ENCODE data around the gene NMT1. TPM values are rescaled to one million over a fixed set of nuclear protein-coding genes. Genes with fewer than 3 reads are reported as not detected.
A peak's percentile ranks its signal among the peaks of the same experiment; 100 is the strongest.

NMT1 gene
- 46.4 TPM for total RNA-seq

DNA sequence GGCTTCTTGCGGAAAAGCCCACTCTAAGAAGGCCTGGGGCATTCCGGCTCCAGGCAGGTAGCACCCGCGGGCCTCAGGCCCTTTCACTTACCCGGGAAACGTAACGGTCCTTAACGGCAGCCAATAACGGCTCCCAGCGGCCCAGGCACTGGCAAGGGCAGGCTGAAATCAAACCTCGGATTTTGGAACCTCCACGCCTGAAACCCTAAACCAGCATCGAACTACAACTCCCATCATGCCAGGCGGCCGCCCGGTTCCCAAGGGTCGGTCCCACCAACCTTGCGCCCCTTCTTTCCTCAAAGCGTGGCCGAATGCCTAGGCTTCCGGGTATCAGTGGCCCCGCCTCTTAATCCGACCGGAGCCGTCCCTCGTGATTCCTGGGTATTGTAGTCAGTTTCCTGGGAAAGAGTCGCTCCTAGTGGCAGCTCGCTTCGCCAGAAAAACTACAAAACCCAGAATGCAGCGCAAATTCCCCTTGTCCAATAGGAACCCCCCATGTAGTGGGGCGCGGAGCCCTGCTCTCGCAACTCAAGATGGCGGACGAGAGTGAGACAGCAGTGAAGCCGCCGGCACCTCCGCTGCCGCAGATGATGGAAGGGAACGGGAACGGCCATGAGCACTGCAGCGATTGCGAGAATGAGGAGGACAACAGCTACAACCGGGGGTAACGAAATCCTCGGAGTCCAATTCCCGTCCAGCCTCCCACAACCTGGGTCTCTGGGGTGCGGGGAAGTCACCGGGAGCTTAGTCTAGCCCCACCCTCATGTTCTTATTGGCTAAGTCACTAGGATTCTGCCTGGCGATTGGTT is at the start of gene NMT1:
NMT1 (plus strand) TSS at position 521 of the 809 bp plus-strand sequence; CDS start at position 534, 13 bp downstream.
- DNase-seq, result peak; percentile 100

DNA sequence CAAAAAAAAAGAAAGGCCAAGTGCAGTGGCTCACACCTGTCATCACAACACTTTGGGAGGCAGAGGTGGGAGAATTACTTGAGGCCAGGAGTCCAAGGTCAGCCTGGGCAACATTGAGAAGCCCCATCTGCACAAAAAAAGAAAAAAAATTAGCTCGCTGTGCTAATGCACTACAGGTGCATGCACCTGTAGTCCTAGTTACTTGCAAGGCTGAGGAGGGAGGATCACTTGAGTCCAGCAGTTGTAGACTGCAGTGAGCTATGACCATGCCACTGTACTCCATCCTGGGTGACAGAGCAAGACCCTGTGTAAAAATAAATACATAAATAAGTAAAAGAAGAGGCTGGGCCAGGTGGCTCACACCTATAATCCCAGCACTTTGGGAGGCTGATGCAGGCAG is 49.4 kb upstream of the NMT1 start:
- no peak for DNase-seq

DNA sequence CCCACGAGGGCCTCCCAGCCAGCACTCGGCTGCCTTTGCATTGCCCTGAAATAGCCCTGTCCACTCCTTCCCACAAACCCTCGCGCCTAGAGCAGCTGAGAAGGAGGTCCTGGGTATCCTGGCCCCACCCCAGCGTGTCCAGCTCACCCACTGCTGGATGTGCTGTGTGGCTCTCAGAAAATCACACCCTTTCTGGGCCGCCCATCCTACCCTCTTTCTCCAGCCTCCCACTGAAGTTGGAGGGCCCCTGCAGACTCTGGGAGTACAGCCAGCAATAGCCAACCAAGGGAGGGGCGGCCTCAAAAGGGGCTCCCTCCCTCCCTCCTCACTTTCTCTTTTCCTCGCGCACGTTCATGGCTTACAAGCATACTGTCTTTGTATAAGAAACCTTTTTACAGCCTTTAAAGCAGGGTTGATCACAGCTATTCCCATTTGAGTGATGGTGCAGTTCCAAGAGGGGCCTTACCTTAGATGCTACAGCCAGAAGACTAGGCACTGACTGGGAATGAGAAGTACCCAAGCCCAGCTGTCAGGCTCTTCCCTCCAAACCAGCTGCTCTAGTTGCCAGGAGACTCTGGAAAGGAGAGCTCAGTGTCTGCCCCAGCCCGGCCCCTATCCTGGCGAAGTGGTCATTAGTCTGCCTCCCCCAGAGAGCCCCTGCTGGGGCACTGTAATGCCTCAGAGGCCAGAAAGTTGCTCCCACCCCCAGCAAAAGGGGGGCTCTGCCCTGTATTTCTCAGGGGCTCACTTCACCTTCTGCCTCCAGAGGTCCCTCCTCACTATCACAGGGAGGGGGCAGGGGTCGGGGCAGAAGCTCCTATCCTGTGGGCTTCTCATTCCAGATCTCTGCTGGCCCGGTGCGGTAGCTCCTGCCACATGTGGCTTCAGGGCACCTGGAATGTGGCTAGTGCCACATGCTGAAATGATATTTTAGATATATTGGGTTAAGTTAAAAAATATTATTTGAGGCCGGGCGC is 47.8 kb upstream of the NMT1 start:
- DNase-seq, result no peak

DNA sequence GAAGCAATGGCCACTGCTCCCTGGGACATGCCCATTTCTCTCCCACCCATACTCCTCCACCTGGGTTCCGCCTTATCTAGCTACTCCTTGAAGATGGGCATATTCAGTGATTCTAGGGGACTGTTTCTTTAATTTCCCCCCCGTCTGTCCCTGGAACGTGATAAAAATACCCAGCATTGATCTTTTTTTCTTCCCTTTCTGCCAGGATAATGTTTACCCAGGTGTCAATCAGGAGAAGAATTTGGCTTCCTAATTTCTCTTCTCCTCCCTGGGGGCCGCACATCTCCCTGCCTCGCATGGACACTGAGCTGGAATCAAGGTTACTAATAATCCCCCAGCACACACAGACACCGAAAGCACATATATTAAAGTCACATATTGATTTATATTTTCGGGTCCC is 44.9 kb upstream of the NMT1 start:
- no peak for DNase-seq

DNA sequence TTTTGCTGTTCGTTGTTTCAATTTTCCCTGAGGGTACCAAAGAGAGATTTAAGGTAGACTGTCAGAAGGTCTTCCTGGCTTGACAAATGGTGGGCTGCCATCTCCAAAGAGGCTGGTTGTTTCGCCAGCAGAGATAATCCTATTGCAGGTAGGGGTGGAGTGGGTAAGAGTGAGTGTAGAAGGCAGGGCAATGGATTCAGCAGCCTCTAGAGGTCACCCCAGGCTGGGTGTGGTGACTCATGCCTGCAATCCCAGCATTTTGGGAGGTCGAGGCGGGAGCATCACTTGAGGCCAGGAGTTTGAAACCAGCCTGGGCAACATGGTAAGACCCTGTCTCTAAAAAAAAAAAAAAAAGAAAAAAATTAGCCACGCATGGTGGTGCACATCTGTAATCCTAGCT is 44.3 kb upstream of the NMT1 start:
- no peak for DNase-seq

DNA sequence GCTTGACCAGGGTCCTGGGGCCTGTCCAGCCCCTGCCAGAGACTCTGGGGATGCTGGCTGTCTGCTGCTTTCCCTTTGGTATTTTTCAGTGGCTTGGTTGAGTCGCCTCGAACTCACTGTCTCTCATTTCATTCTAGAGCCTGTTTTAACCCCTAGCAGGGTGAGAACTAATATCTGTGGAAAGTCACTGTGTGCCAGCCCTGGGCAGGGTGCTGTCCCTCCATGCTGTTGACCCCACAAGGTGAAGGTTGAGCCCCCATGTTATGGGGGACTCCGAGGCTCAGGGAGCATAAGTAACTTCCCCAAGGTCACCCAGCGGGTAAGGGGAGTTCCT is 42.6 kb upstream of the NMT1 start:
- DNase-seq, result no peak

DNA sequence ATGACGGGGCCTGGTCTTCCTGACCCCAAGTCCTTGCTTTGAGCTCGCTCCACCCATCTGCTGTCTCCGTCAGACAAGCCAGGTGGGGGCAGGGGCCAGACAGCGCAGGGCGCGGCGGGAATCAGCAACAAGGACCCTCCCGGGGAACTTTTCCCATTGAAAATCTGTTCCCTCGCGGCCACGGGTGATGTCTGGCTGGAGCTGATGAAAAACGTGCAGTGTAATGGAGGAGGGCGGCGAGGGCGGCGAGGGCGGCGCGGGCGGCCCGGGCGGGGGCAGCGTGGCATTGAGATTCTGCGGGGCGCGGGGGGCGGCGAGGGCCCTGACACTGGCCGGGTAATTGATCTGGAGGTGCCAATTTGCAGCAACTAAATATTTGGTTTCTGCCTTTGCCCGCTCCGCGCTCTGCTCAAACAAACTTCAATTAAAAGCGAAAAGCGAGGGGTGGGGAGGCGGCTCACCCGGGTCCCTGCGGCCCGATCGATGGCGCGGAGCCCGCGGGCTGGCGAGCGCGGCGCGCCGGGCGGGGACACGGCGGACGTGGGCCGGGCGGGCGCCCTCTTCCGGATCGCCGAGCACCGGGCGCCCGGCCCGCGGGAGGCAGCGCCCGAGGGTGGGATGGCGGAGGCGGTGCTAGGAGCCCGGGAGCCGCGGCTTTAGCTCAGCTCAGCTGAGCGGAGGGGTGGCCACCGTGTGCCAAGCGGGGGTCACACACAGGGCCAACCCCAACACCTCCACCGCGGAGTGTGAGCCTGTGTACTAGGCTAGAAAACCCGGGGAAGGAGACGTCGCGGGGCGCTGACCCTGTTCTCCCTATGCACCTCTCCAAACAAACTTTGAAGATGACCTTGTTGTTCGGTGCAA is 42.0 kb upstream of the NMT1 start:
- no peak for DNase-seq

DNA sequence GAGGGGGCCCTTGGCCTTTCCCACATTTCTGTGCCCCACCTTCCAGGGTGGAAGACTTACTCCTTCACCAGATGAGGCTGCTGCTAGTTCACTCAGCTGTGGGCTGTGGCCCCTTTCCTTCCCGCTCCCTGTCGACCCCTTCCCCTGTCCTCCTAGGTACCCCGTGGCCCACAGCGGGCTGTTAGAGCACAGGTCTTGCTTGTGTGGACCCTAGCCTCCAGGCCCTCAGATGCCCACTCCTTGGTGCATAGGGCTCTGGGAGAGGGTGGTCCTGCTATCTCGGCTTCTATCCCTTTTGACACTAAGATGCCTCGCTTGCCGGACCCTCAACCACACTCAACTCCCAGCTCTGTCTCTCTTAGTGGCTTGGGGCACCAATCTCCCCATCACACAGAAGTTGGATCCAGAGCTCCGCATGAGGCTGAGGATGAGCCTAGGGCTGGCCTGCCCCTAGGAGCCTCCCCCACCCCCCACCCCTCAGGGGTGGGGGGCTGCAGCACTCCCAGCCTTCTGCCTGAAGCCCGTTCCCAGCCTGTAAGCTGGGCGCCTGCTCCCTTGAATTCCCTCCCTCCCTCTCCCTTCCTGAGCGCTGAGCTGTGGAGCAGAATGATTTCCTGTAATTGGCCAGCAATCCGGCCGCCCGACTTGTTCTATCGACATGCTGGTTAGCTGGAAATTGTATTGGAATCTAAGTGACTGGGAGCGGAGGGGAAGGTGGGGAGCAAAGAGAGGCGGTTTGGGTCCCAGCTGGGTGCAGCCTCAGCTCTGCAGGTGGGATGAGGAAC is 40.6 kb upstream of the NMT1 start:
- DNase-seq, result no peak

DNA sequence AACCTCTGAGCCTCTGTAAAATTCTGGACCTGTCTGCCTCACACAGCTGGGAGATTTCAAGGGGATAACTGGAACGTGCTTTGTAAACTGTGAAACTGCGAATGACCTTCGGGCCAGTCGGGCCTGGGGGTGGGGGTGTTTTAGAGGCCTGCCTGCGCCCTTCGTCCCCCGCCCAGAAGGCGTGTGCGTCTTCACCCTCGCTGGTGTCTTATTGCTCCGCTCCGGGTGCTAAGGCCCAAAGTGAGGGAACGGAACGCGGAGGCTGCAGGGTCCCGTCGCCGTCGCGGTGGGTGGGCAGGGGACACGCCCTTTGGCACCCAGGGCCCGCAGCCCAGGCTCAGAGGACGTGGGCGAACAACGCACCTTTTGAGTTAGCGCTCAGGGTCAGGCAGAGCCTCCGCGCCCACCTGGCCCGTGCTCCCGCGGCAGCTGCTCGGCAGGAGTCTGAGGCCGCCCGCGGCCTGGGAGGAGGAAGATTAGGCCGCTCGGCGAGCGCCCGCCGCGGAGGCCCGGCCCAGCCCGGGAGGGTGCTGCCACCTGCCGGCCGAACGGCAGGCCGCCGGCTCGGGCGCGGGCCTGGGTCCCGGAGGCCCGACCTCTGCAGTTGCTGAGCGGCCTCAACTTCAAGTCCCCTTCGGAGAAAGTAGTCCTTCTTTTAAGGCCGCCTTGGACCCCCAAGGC is 39.4 kb upstream of the NMT1 start:
- DNase-seq, result peak; percentile 43

DNA sequence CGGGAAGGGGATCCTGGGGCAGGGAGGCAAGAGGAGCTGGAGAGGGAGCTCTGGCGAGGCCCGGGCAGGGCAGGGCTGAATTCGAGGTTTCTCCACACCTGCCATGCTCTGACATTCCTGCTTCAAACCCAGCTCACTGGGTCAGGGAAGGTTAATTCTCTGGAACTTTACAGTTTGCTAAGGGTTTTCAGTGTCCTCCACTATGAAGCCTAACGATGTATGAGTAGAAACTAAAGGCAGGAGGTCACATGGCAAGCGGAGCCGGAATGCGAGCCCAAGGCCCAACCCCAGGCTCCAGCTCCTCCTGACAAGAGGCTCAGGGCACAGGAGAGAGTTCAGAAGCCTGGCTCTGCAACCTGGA is 38.8 kb upstream of the NMT1 start:
- no peak for DNase-seq

DNA sequence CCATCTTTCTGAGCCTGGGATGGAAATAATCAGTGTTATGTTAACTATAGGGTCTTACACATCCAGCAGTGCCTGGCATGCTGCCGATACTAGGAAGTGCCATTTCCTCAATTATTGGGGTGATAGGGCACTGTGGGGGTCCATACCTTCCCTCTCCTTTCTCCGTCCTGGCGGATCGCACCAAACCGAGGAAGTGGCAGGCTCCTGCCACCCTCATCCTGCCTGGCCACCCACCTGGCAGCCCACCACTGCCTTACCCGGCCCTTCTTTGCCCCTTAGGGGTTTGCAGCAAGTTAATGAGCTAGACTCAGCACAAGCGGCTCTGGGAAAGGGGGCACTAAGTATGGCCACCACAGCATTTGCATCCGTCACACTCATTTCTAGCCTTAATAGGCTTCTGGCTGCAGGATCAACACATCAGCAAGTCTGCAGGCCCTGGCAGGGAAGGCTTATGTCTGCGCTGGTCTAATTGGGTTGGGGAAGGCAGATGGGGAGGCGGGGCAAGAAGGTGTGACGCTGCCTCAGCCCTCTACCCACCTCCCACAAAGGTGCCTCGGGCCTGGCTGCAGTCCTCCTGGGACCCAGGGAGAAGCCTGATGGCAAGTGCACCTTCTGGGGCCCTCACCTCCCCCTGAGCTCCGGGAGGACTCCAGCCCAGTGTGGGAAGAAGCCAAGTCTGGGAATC is 38.3 kb upstream of the NMT1 start:
- no peak for DNase-seq

DNA sequence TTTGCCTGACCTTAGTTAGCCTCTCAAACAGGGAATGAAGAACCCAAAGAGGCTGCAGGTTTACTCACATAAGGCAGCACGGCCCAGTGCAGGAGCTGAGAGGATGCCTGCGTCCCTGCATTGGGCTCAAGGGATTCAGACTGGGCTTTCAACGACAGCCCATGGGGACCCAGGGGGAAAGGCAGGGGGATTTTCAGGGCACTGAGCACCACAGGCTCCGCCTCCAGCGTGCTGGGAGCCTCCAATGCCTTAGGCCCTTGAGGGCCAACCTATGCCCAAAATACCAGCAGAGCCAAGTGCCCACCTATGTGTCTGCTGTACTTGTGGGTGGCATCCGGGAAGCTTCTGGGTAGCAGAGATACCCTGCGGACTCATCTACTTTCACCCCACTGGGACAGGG is 32.0 kb upstream of the NMT1 start:
- DNase-seq, result no peak

DNA sequence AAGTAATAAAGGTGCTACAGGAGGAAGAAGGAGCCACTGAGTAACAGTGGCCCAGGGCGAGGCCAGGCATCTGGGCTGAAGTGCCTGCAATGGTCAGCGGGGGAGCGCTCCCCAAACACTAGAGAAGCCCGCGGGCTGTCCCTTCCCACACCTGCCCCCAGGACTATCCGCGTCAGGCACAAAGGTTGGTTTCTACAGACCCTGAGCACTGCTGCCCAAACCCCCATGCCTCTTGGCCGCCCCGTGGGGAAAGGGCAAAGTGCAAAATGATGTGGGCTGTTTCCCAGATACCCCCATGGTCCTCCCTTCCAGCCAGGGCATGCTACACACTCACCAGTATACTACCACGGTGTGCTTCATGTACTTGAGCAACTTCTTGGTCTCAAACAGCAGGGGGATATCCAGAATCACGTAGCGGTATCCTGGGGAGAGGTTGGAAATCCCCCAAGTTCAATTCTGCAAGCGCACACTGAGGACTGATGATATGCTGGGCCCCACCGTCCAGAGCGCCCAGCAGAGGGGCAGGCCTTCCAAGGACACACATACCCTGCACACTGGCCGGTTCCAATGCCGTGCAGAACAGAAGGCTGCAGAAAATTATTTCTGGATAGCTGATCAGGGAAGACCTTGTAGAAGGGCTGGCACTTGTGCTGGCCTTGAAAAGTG is 31.2 kb upstream of the NMT1 start:
- DNase-seq, result no peak

DNA sequence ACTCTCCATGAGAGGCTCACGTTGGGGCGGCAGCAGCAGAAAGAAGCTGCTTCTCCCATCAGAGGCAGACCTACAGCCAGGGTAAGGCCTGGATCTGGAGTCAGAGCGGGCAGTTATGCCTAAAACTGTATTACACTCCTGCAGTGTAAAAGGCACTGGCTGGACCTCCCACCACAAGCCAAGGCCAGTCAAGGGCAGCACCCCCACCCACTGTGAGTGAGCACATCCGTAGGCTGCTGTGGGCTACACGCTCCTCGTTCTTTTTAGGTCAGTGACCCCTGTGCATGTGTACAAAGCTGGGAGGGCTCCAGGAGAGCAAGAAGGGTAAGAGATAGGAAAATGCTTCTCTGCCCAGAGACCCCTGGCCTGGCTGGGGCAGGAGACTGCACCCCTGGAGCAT is 30.4 kb upstream of the NMT1 start:
- no peak for DNase-seq

DNA sequence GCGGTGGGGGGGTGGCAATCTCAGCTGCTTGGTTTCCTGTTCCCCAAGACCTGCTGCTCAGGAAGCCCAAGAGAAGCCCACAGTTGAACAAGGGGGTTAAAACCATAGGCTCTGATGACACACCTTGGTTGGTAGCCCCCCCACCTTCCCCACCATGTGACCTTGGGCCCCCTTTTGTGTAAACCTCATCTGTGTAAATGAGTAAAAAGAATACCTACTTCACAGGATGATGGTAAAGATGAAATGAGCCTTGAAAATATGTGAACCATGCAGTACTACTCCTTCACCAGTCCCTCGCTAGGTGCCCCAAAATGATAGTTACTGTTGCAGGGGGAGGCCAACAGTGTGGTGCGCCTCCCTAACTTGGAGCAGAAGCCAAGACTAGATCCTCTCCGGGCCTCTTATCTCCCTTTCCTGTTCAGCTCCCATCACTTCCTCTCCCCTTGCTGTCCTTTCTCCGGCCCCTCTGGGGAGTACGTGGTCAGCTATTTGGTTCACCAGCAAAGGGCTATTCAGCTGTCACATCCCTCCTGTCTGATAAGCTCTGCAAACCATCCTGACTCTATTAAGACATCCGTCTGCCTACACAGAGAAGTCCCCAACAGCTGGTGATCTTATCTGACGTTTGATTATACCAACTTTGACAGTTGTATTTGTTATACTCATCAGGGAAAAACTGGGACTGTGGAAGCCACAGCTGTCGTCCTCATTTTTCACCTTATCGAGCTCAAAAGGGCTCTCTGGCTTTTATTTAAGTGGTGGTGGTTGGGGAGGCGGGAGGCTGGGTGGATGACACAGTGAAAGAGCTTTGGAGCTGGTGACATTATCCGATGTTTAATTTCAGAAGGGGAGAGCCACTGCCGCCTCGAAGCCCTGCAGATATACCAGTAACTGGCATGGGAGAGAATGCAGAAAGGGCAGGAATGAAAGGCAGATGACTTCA is 29.6 kb upstream of the NMT1 start:
- DNase-seq, result no peak

DNA sequence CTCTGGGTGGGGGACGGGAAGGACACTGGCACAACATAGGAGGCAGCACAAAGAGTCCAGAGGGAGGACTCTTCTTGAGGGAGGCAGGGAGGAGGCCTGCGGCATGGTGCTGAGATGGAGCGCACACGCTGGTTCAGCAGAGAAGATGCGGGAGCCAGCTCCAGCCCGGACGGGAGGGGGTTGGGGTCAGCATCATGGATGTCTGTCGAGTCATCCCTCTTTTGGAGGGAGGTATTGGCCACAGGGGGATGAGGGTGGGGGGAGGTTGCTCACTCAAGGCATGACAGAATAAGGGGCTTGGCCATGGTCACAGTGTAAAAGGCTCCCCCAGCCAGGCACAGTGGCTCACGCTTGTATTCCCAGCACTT is 29.0 kb upstream of the NMT1 start:
- DNase-seq, result no peak

DNA sequence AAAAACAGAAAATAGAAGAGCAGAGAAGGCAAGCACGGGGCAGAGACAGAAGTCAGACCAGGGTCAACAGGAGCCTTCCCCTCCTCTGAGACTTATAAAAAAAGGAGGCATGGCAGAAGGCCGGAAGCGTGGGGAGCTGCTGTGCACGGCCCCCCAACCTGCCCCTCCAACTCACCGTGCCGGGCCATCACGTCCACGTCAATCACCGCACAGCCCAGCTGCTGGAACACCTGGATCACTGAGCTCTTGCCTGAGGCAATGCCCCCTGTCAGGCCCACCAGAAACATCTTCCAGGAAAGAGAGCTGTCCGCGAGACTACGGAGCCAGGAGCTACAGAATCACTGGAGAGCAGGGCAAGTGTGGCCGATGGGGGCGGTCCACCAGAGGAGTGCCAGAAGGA is 26.5 kb upstream of the NMT1 start:
- no peak for DNase-seq

DNA sequence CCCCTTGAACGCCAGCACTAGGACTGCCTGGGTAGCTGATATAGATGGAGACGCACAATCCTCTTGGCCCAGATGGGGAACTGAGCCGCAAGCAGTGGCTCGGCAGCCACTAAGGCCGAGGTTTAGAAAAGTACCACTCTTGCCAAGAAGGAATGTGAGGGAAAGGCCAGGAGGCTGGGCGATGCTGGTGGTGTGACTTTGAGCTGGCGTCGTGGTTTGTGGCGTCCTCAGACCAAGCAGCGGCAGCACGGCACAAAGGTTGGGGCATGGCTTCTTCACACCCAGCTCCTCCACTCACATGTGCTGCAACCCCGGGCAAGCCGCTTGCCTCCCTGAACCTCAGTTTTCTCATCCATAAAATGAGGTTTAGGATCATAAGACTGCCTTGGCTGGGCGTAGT is 25.3 kb upstream of the NMT1 start:
- DNase-seq, result no peak

DNA sequence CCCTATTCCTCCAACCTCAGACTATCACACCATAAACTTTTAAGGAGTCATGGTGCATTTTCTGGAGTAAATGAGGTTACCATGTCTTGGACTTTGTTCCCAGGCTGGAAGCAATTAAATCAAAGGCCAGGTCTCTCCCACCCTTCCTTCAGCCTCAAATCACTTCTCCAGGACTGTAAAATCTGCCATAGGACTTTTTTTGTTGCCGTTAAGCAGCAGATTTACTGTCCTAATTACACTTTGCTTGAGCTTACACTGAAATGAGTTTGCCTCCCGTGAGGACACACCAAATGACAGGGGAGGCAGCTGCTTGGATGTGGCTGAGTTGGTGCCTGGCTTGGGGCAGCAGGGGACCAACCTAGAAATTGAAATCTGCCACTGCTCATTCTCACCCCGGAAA is 24.4 kb upstream of the NMT1 start:
- no peak for DNase-seq
